WTC11 (cell line): ENCODE measurements around the gene TTN. TPM values are rescaled to one million over a fixed set of nuclear protein-coding genes. Genes with fewer than 3 reads are reported as not detected.

ENCODE experiments used
- ATAC-seq: fragments of 200-7000 bp; cut with Tn5 transposase; 2 replicates; pipeline ENCODE4 v1.10.0; 2021; ENCODE audit warnings: mild to moderate bottlenecking, moderate library complexity
- CTCF ChIA-PET: fragments of 300-600 bp; sonication (Branson Sonifier 250); formaldehyde crosslinking; loops from one replicate; lab custom pipeline; 2021; ENCODE audit warnings: antibody characterized with exemption; lab: Charles Lee
- POLR2A ChIA-PET: fragments of 350-600 bp; sonication (Branson Sonifier 250); formaldehyde crosslinking; loops from one replicate; lab custom pipeline; 2021; ENCODE audit warnings: antibody characterized with exemption; lab: Charles Lee
- DNase-seq: peaks from one replicate; pipeline ENCODE4 v3.0.0; 2021; ENCODE audit warnings: low spot score
- H3K27ac Mint-ChIP-seq: 2 replicates; pipeline ENCODE4 v1.8.0; 2021; ENCODE audit warnings: mixed read lengths
- H3K27me3 Mint-ChIP-seq: 2 replicates; pipeline ENCODE4 v1.8.0; 2021; ENCODE audit warnings: low read depth, mild to moderate bottlenecking, moderate library complexity, mixed read lengths
- H3K36me3 Mint-ChIP-seq: 2 replicates; pipeline ENCODE4 v1.8.0; 2021; ENCODE audit warnings: mixed read lengths
- H3K4me1 Mint-ChIP-seq: 2 replicates; pipeline ENCODE4 v1.8.0; 2022; ENCODE audit warnings: mixed read lengths
- H3K4me3 Mint-ChIP-seq: 2 replicates; pipeline ENCODE4 v1.8.0; 2021; ENCODE audit warnings: mild to moderate bottlenecking, moderate library complexity, mixed read lengths
- H3K9me3 Mint-ChIP-seq: 2 replicates; pipeline ENCODE4 v1.8.0; 2021; ENCODE audit warnings: mixed read lengths
- CBFB ChIP-seq: sonication (generic); formaldehyde crosslinking; IDR thresholded peaks from 2 replicates; pipeline ENCODE4 v1.8.1; 2022; ENCODE audit warnings: mild to moderate bottlenecking, low read depth, missing genetic modification reagents
- CREB1 ChIP-seq: sonication (generic); formaldehyde crosslinking; IDR thresholded peaks from 2 replicates; pipeline ENCODE4 v1.8.0; 2023; ENCODE audit warnings: mild to moderate bottlenecking, missing genetic modification reagents
- GRHL2 ChIP-seq: fragments of 250-450 bp; sonication (Bioruptor Pico); IDR thresholded peaks from 2 replicates; pipeline ENCODE4 v1.8.0; 2022; ENCODE audit warnings: mild to moderate bottlenecking, moderate library complexity; ENCODE audit not compliant: insufficient replicate concordance, severe bottlenecking
- NFYB ChIP-seq: sonication (generic); formaldehyde crosslinking; conservative IDR thresholded peaks from 2 replicates; pipeline ENCODE4 v1.8.0; 2022; ENCODE audit warnings: low read depth, missing genetic modification reagents
- PRRX2 ChIP-seq: fragments of 250-450 bp; sonication (Bioruptor Pico); IDR thresholded peaks from 2 replicates; pipeline ENCODE4 v1.8.0; 2021; ENCODE audit warnings: mild to moderate bottlenecking
- RELA ChIP-seq: sonication (generic); formaldehyde crosslinking; IDR thresholded peaks from 2 replicates; pipeline ENCODE4 v1.8.1; 2022; ENCODE audit warnings: missing genetic modification reagents, mild to moderate bottlenecking, borderline replicate concordance
- SMAD3 ChIP-seq: sonication (generic); formaldehyde crosslinking; IDR thresholded peaks from 2 replicates; pipeline ENCODE4 v1.8.0; 2022; ENCODE audit warnings: missing genetic modification reagents, mild to moderate bottlenecking, borderline replicate concordance
- TP53 ChIP-seq: sonication (generic); formaldehyde crosslinking; IDR thresholded peaks from 2 replicates; pipeline ENCODE4 v1.8.1; 2023; ENCODE audit warnings: mild to moderate bottlenecking, missing genetic modification reagents
- ZNF263 ChIP-seq: sonication (generic); formaldehyde crosslinking; IDR thresholded peaks from 2 replicates; pipeline ENCODE4 v1.8.1; 2022; ENCODE audit warnings: low read depth, mild to moderate bottlenecking, moderate library complexity, missing genetic modification reagents
- total RNA-seq: library from RNA; stranded (reverse); gene quantifications from 3 replicates; pipeline ENCODE4 v1.2.3, GENCODE V29; 2021
- TF ChIP-seq, protein P1 (sequence below): fragments of 200-600 bp; IDR thresholded peaks from 2 replicates; pipeline ENCODE4 v1.8.0; 2022; ENCODE audit warnings: antibody characterized with exemption
- TF ChIP-seq, protein P2 (sequence below): sonication (generic); formaldehyde crosslinking; IDR thresholded peaks from 2 replicates; pipeline ENCODE4 v1.8.0; 2022; ENCODE audit warnings: mild to moderate bottlenecking, missing genetic modification reagents
- TF ChIP-seq, protein P3 (sequence below): sonication (generic); formaldehyde crosslinking; IDR thresholded peaks from 2 replicates; pipeline ENCODE4 v1.8.1; 2022; ENCODE audit warnings: mild to moderate bottlenecking, moderate library complexity, missing genetic modification reagents
- TF ChIP-seq, protein P4 (sequence below): sonication (generic); formaldehyde crosslinking; IDR thresholded peaks from 2 replicates; pipeline ENCODE4 v1.8.0; 2023; ENCODE audit warnings: missing genetic modification reagents, mild to moderate bottlenecking, borderline replicate concordance
- TF ChIP-seq, protein P5 (sequence below): sonication (generic); formaldehyde crosslinking; IDR thresholded peaks from 2 replicates; pipeline ENCODE4 v1.8.0; 2023; ENCODE audit warnings: missing genetic modification reagents
- TF ChIP-seq, protein P6 (sequence below): fragments of 250-450 bp; sonication (Bioruptor Pico); IDR thresholded peaks from 2 replicates; pipeline ENCODE4 v1.9.0; 2021; ENCODE audit warnings: mild to moderate bottlenecking, borderline replicate concordance
- TF ChIP-seq, protein P7 (sequence below): fragments of 250-450 bp; sonication (Bioruptor Pico); IDR thresholded peaks from 2 replicates; pipeline ENCODE4 v1.8.0; 2021; ENCODE audit warnings: mild to moderate bottlenecking
- TF ChIP-seq, protein P8 (sequence below): sonication (generic); formaldehyde crosslinking; IDR thresholded peaks from 2 replicates; pipeline ENCODE4 v1.8.1; 2022; ENCODE audit warnings: mild to moderate bottlenecking, missing genetic modification reagents, moderate library complexity, borderline replicate concordance
- TF ChIP-seq, protein P9 (sequence below): fragments of 250-450 bp; sonication (Bioruptor Pico); IDR thresholded peaks from 2 replicates; pipeline ENCODE4 v2.1.2; 2022; ENCODE audit warnings: mild to moderate bottlenecking, moderate library complexity

TTN gene
- total RNA-seq, 1 experiment from 2014 or later = 4.7 TPM

DNA sequence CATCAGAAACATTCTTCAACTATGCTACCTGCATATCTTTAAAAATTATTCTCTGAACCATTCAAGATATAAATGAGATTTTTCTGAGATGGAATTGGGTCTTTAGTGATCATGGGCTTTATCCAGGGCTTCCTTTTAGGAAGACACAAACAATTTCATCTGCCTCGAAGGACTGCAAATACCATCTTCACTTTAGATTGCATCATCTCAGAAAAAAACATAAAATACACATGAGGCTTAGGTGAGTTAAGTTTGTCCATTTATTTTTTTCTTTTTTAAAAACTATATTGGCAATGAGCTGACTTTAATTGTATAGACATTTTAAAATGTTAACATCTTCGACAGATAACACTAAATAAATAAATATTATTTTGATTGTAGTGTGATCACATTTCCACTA is 20.1 kb downstream of the TTN start (continued):
- TF ChIP-seq, protein P1, sequence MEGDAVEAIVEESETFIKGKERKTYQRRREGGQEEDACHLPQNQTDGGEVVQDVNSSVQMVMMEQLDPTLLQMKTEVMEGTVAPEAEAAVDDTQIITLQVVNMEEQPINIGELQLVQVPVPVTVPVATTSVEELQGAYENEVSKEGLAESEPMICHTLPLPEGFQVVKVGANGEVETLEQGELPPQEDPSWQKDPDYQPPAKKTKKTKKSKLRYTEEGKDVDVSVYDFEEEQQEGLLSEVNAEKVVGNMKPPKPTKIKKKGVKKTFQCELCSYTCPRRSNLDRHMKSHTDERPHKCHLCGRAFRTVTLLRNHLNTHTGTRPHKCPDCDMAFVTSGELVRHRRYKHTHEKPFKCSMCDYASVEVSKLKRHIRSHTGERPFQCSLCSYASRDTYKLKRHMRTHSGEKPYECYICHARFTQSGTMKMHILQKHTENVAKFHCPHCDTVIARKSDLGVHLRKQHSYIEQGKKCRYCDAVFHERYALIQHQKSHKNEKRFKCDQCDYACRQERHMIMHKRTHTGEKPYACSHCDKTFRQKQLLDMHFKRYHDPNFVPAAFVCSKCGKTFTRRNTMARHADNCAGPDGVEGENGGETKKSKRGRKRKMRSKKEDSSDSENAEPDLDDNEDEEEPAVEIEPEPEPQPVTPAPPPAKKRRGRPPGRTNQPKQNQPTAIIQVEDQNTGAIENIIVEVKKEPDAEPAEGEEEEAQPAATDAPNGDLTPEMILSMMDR = no peak
- no peak for TF ChIP-seq PRRX2 (CRISPR knock-in tag)
- no peak for TF ChIP-seq RELA
- TF ChIP-seq, protein P2, sequence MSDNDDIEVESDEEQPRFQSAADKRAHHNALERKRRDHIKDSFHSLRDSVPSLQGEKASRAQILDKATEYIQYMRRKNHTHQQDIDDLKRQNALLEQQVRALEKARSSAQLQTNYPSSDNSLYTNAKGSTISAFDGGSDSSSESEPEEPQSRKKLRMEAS (CRISPR knock-in tag) = no peak
- TF ChIP-seq ZNF263 (CRISPR knock-in tag) = no peak
- no peak for TF ChIP-seq CBFB
- TF ChIP-seq, protein P3, sequence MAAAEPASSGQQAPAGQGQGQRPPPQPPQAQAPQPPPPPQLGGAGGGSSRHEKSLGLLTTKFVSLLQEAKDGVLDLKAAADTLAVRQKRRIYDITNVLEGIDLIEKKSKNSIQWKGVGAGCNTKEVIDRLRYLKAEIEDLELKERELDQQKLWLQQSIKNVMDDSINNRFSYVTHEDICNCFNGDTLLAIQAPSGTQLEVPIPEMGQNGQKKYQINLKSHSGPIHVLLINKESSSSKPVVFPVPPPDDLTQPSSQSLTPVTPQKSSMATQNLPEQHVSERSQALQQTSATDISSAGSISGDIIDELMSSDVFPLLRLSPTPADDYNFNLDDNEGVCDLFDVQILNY = no peak
- no peak for TF ChIP-seq GRHL2 (CRISPR knock-in tag)

DNA sequence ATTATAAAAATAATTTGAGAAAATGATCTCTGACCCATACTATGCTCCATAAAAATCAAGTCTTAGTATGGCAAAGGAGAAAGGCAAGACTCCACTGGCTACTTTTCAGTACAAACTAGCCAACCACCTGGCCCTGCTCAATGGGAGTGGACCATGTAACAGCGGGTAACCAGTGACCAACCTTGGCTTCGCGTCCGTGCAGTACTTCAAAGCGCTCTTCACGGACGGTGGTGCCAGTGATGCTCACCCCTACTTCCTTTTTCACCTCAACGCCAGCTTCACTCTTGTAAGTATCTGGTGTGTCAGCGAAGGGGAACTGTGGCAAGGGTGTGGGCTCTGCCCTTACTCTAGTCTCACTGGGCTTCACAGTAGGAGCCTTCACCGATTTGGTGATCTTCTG is 23.3 kb downstream of the TTN start:
- Mint-ChIP-seq H3K27ac (no peak overlapping the region), H3K4me1 (no peaks in the 10 kb centered on the region), H3K4me3 (no peak overlapping the region)
- CTCF ChIA-PET = interaction anchor here (1.0 kb wide), 1 partner anchor 22 kb away, joined by 3 read pairs; no protein-coding TSS in a partner anchor
- DNase-seq = no peak
- POLR2A ChIA-PET = no interaction called here
- no peak for ATAC-seq
- TF ChIP-seq NFYB (CRISPR knock-in tag) (no peak), PRRX2 (CRISPR knock-in tag) (no peak), CREB1 (CRISPR knock-in tag) (no peak), SMAD3 (CRISPR knock-in tag) (no peak), TP53 (CRISPR knock-in tag) (no peak)
- TF ChIP-seq, protein P4, sequence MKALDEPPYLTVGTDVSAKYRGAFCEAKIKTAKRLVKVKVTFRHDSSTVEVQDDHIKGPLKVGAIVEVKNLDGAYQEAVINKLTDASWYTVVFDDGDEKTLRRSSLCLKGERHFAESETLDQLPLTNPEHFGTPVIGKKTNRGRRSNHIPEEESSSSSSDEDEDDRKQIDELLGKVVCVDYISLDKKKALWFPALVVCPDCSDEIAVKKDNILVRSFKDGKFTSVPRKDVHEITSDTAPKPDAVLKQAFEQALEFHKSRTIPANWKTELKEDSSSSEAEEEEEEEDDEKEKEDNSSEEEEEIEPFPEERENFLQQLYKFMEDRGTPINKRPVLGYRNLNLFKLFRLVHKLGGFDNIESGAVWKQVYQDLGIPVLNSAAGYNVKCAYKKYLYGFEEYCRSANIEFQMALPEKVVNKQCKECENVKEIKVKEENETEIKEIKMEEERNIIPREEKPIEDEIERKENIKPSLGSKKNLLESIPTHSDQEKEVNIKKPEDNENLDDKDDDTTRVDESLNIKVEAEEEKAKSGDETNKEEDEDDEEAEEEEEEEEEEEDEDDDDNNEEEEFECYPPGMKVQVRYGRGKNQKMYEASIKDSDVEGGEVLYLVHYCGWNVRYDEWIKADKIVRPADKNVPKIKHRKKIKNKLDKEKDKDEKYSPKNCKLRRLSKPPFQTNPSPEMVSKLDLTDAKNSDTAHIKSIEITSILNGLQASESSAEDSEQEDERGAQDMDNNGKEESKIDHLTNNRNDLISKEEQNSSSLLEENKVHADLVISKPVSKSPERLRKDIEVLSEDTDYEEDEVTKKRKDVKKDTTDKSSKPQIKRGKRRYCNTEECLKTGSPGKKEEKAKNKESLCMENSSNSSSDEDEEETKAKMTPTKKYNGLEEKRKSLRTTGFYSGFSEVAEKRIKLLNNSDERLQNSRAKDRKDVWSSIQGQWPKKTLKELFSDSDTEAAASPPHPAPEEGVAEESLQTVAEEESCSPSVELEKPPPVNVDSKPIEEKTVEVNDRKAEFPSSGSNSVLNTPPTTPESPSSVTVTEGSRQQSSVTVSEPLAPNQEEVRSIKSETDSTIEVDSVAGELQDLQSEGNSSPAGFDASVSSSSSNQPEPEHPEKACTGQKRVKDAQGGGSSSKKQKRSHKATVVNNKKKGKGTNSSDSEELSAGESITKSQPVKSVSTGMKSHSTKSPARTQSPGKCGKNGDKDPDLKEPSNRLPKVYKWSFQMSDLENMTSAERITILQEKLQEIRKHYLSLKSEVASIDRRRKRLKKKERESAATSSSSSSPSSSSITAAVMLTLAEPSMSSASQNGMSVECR (CRISPR knock-in tag) = no peak
- TF ChIP-seq, protein P5, sequence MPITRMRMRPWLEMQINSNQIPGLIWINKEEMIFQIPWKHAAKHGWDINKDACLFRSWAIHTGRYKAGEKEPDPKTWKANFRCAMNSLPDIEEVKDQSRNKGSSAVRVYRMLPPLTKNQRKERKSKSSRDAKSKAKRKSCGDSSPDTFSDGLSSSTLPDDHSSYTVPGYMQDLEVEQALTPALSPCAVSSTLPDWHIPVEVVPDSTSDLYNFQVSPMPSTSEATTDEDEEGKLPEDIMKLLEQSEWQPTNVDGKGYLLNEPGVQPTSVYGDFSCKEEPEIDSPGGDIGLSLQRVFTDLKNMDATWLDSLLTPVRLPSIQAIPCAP (CRISPR knock-in tag) = no peak
- TF ChIP-seq, protein P6, sequence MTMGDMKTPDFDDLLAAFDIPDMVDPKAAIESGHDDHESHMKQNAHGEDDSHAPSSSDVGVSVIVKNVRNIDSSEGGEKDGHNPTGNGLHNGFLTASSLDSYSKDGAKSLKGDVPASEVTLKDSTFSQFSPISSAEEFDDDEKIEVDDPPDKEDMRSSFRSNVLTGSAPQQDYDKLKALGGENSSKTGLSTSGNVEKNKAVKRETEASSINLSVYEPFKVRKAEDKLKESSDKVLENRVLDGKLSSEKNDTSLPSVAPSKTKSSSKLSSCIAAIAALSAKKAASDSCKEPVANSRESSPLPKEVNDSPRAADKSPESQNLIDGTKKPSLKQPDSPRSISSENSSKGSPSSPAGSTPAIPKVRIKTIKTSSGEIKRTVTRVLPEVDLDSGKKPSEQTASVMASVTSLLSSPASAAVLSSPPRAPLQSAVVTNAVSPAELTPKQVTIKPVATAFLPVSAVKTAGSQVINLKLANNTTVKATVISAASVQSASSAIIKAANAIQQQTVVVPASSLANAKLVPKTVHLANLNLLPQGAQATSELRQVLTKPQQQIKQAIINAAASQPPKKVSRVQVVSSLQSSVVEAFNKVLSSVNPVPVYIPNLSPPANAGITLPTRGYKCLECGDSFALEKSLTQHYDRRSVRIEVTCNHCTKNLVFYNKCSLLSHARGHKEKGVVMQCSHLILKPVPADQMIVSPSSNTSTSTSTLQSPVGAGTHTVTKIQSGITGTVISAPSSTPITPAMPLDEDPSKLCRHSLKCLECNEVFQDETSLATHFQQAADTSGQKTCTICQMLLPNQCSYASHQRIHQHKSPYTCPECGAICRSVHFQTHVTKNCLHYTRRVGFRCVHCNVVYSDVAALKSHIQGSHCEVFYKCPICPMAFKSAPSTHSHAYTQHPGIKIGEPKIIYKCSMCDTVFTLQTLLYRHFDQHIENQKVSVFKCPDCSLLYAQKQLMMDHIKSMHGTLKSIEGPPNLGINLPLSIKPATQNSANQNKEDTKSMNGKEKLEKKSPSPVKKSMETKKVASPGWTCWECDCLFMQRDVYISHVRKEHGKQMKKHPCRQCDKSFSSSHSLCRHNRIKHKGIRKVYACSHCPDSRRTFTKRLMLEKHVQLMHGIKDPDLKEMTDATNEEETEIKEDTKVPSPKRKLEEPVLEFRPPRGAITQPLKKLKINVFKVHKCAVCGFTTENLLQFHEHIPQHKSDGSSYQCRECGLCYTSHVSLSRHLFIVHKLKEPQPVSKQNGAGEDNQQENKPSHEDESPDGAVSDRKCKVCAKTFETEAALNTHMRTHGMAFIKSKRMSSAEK = no peak
- TF ChIP-seq, protein P7, sequence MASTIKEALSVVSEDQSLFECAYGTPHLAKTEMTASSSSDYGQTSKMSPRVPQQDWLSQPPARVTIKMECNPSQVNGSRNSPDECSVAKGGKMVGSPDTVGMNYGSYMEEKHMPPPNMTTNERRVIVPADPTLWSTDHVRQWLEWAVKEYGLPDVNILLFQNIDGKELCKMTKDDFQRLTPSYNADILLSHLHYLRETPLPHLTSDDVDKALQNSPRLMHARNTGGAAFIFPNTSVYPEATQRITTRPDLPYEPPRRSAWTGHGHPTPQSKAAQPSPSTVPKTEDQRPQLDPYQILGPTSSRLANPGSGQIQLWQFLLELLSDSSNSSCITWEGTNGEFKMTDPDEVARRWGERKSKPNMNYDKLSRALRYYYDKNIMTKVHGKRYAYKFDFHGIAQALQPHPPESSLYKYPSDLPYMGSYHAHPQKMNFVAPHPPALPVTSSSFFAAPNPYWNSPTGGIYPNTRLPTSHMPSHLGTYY = no peak
- TF ChIP-seq, protein P8, sequence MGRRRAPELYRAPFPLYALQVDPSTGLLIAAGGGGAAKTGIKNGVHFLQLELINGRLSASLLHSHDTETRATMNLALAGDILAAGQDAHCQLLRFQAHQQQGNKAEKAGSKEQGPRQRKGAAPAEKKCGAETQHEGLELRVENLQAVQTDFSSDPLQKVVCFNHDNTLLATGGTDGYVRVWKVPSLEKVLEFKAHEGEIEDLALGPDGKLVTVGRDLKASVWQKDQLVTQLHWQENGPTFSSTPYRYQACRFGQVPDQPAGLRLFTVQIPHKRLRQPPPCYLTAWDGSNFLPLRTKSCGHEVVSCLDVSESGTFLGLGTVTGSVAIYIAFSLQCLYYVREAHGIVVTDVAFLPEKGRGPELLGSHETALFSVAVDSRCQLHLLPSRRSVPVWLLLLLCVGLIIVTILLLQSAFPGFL (CRISPR knock-in tag) = no peak
- TF ChIP-seq, protein P9, sequence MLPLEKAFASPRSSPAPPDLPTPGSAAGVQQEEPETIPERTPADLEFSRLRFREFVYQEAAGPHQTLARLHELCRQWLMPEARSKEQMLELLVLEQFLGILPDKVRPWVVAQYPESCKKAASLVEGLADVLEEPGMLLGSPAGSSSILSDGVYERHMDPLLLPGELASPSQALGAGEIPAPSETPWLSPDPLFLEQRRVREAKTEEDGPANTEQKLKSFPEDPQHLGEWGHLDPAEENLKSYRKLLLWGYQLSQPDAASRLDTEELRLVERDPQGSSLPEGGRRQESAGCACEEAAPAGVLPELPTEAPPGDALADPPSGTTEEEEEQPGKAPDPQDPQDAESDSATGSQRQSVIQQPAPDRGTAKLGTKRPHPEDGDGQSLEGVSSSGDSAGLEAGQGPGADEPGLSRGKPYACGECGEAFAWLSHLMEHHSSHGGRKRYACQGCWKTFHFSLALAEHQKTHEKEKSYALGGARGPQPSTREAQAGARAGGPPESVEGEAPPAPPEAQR = no peak
- TF ChIP-seq, all 79 proteins: peak for 0
- H3K36me3 Mint-ChIP-seq = 0 out of 2 replicates have a peak, but pooled peaks cover 3% of the 10 kb centered on the region
- H3K9me3 Mint-ChIP-seq = no peaks in the 10 kb centered on the region
- H3K27me3 Mint-ChIP-seq = no peaks in the 10 kb centered on the region
